ENCODE results near the gene SIAH1. TPM values are rescaled to one million over a fixed set of nuclear protein-coding genes. Genes with fewer than 3 reads are reported as not detected.

SIAH1 gene
- total RNA-seq, 4 donors from 2014 or later, result 26.1 to 44.3 (median 40.1) TPM

GRCh38 chr16:48432136-48432535 lies 46.9 kb upstream of the SIAH1 start:
- Histone ChIP-seq H3K4me3 (no peak overlapping the region), H3K4me1 (peaks cover 0 to 5% (median 2%) of the 10 kb centered on the region in 4 donors), H3K36me3 (no peaks in the 10 kb centered on the region), H3K27ac (peak overlapping the region in 1 of 4 donors; percentile 37), H3K27me3 (no peaks in the 10 kb centered on the region), H3K9me3 (no peaks in the 10 kb centered on the region)
- DNase-seq (ENCODE audit: low spot score in 2 of 2), result no peak
- WGBS, 2 donors, result 42 to 53% methylated on average over 2 of the region's 2 CpGs
- no peak for TF ChIP-seq CTCF (IDR thresholded peaks at IDR 0.05)
- TF ChIP-seq EP300 (IDR thresholded peaks at IDR 0.05), result peak in 1 of 2 donors; percentile 17

GRCh38 chr16:48430890-48431289 lies 45.7 kb upstream of the SIAH1 start:
- Histone ChIP-seq H3K36me3 (no peaks in the 10 kb centered on the region), H3K27ac (no peak overlapping the region), H3K4me1 (peaks cover 0 to 5% (median under 1%) of the 10 kb centered on the region in 4 donors), H3K27me3 (no peaks in the 10 kb centered on the region), H3K9me3 (no peaks in the 10 kb centered on the region), H3K4me3 (no peak overlapping the region)
- no peak for TF ChIP-seq POLR2A (IDR thresholded peaks at IDR 0.05)
- TF ChIP-seq EP300 (IDR thresholded peaks at IDR 0.05), result no peak
- no peak for TF ChIP-seq CTCF (IDR thresholded peaks at IDR 0.05)
- no peak for DNase-seq (ENCODE audit: low spot score in 2 of 2)
- 85 to 88% methylated on average over 3 of the region's 3 CpGs for WGBS, 2 donors

- no peak overlapping the region for H3K4me3 ChIP-seq
- TF ChIP-seq CTCF (IDR thresholded peaks at IDR 0.05), result no peak
- TF ChIP-seq POLR2A (IDR thresholded peaks at IDR 0.05), result no peak
- TF ChIP-seq EP300 (IDR thresholded peaks at IDR 0.05), result no peak
- H3K27me3 ChIP-seq, result no peaks in the 10 kb centered on the region
- no peaks in the 10 kb centered on the region for H3K36me3 ChIP-seq
- no peaks in the 10 kb centered on the region for H3K9me3 ChIP-seq
- no peak for DNase-seq (ENCODE audit: low spot score in 2 of 2)
- WGBS, 2 donors, result 73 to 92% methylated on average over 2 of the region's 2 CpGs
- H3K4me1 ChIP-seq, result peaks cover 0 to under 1% (median 0%) of the 10 kb centered on the region in 4 donors
- no peak overlapping the region for H3K27ac ChIP-seq
Measured at GRCh38 chr16:48426244-48427141, 41.3 kb upstream of the SIAH1 start.

GRCh38 chr16:48422537-48422936 lies 37.3 kb upstream of the SIAH1 start:
- DNase-seq (ENCODE audit: low spot score in 2 of 2), result no peak
- H3K9me3 ChIP-seq, result no peaks in the 10 kb centered on the region
- no peak overlapping the region for H3K27ac ChIP-seq
- TF ChIP-seq POLR2A (IDR thresholded peaks at IDR 0.05), result no peak
- no peaks in the 10 kb centered on the region for H3K27me3 ChIP-seq
- H3K4me3 ChIP-seq, result no peak overlapping the region
- no peaks in the 10 kb centered on the region for H3K4me1 ChIP-seq
- H3K36me3 ChIP-seq, result no peaks in the 10 kb centered on the region
- 50 to 55% methylated on average over 2 of the region's 2 CpGs for WGBS, 2 donors

GRCh38 chr16:48421741-48422140 lies 36.5 kb upstream of the SIAH1 start:
- Histone ChIP-seq H3K27ac (no peak overlapping the region), H3K27me3 (no peaks in the 10 kb centered on the region), H3K9me3 (no peaks in the 10 kb centered on the region), H3K36me3 (no peaks in the 10 kb centered on the region), H3K4me3 (no peak overlapping the region), H3K4me1 (no peaks in the 10 kb centered on the region)
- no peak for DNase-seq (ENCODE audit: low spot score in 2 of 2)
- WGBS, 2 donors, result 49 to 51% methylated on average over 3 of the region's 3 CpGs
- TF ChIP-seq EP300 (IDR thresholded peaks at IDR 0.05), result no peak
- no peak for TF ChIP-seq POLR2A (IDR thresholded peaks at IDR 0.05)
- TF ChIP-seq CTCF (IDR thresholded peaks at IDR 0.05), result no peak
